GM18507 (cell line): ENCODE data around the gene PLA2G4B.
A peak's percentile ranks its signal among the peaks of the same experiment; 100 is the strongest.

Experiments
- DNase-seq: peaks from one replicate; pipeline ENCODE4 v3.0.0; 2011; ENCODE audit warnings: low read depth; ENCODE audit not compliant: insufficient read length; ENCODE audit errors: extremely low spot score
- FAIRE-seq: peaks from 2 replicates; lab custom pipeline; 2011; peaks lifted over from hg19 to GRCh38; lab: Jason Lieb, UNC

Gene PLA2G4B

GRCh38 chr15:41838400-41838897 is at the start of gene PLA2G4B:
Gene PLA2G4B (plus strand): TSS chr15:41838847. CDS start chr15:41838914, 67 bp downstream.
- FAIRE-seq = no peak
- no peak for DNase-seq

GRCh38 chr15:41789236-41789635 is 49.4 kb upstream of the PLA2G4B start:
- DNase-seq = no peak
- no peak for FAIRE-seq

GRCh38 chr15:41789662-41790061 is 49.0 kb upstream of the PLA2G4B start:
- FAIRE-seq = no peak
- no peak for DNase-seq

- DNase-seq = no peak
- FAIRE-seq = no peak
Measured at GRCh38 chr15:41790169-41790568, 48.5 kb upstream of the PLA2G4B start.

- FAIRE-seq = no peak
- DNase-seq = no peak
Measured at GRCh38 chr15:41790756-41791546, 47.7 kb upstream of the PLA2G4B start.

- DNase-seq (no peak), FAIRE-seq (no peak)
Measured at GRCh38 chr15:41791547-41791937, 47.1 kb upstream of the PLA2G4B start.

- FAIRE-seq = no peak
- DNase-seq = no peak
Measured at GRCh38 chr15:41792000-41792637, 46.5 kb upstream of the PLA2G4B start.

- FAIRE-seq (no peak), DNase-seq (no peak)
Measured at GRCh38 chr15:41794081-41794480, 44.6 kb upstream of the PLA2G4B start.

- FAIRE-seq (no peak), DNase-seq (no peak)
Measured at GRCh38 chr15:41795996-41796856, 42.4 kb upstream of the PLA2G4B start.

GRCh38 chr15:41797201-41797944 is 41.3 kb upstream of the PLA2G4B start:
- DNase-seq = no peak
- no peak for FAIRE-seq

GRCh38 chr15:41798607-41799487 is 39.8 kb upstream of the PLA2G4B start:
- FAIRE-seq = no peak
- DNase-seq = no peak

GRCh38 chr15:41799488-41799805 is 39.2 kb upstream of the PLA2G4B start:
- DNase-seq = no peak
- peak; percentile 57 for FAIRE-seq

- DNase-seq = no peak
- no peak for FAIRE-seq
Measured at GRCh38 chr15:41801185-41801584, 37.5 kb upstream of the PLA2G4B start.

GRCh38 chr15:41801850-41802455 is 36.7 kb upstream of the PLA2G4B start:
- no peak for FAIRE-seq
- DNase-seq = no peak

- DNase-seq (no peak), FAIRE-seq (no peak)
Measured at GRCh38 chr15:41804361-41804760, 34.3 kb upstream of the PLA2G4B start.

GRCh38 chr15:41804916-41805666 is 33.6 kb upstream of the PLA2G4B start:
- no peak for DNase-seq
- FAIRE-seq = no peak

- DNase-seq (no peak), FAIRE-seq (no peak)
Measured at GRCh38 chr15:41805711-41806110, 32.9 kb upstream of the PLA2G4B start.
